ENCODE data around the gene RNF207.

- TF ChIP-seq MYC (IDR thresholded peaks at IDR 0.05; ENCODE audit: low read depth, low read length) (no peak), POLR2A (IDR thresholded peaks at IDR 0.05; ENCODE audit: extremely low read depth, insufficient read length) (no peak), CTCF (IDR thresholded peaks at IDR 0.05; ENCODE audit: low read depth, low read length) (no peak)
Measured at GRCh38 chr1:6237093-6237492, 31.2 kb downstream of the RNF207 start.
